Gastrocnemius medialis (tissue), 4 donors: ENCODE data around the gene ATP6V0D1.

Source experiments
- CTCF ChIP-seq, 5 experiments: fragments of 450-650 bp in 3 of 5; fragments of 200-600 bp in 2 of 5; sonication (generic) in 2 of 5; IDR thresholded peaks in 4 of 5; conservative IDR thresholded peaks in 1 of 5; 1 replicate in 4 of 5; 2 replicates in 1 of 5; pipeline ENCODE4 v1.5.1; 2016 to 2019; ENCODE audit warnings: antibody characterized with exemption in 5 of 5, mild to moderate bottlenecking in 3 of 5, moderate library complexity in 3 of 5
- POLR2A ChIP-seq, 2 donors: fragments of 450-650 bp; IDR thresholded peaks; one replicate each; pipeline ENCODE4 v1.6.1; 2017; ENCODE audit warnings: antibody characterized with exemption in 2 of 2, mild to moderate bottlenecking in 2 of 2, moderate library complexity in 2 of 2

- TF ChIP-seq POLR2A (IDR thresholded peaks at IDR 0.05) (no peak), CTCF (IDR thresholded peaks at IDR 0.05 in 4 of 5, conservative IDR thresholded peaks at IDR 0.05 in 1 of 5) (no peak)
These were observed 19.2 kb downstream of the ATP6V0D1 start for GRCh38 chr16:67461600-67462278.
